K562 (cell line): Measurements from ENCODE around the gene AK2. TPM values are rescaled to one million over a fixed set of nuclear protein-coding genes. Genes with fewer than 3 reads are reported as not detected.
"Not testable (repeated sequence)": the region's sequence is repeated elsewhere in the genome, so short reads cannot be mapped to it uniquely, and the experiment has no call there.

Experiments
- ATAC-seq: fragments of 200-7000 bp; cut with Tn5 transposase; 3 replicates; pipeline ENCODE4 v1.9.1; 2020; ENCODE audit warnings: moderate library complexity
- BruUV-seq: library from RNA; stranded (reverse); fragments of 400-500 nt; replicated peaks from 2 replicates; lab custom pipeline; 2021; lab: Mats Ljungman, UMichigan
- CTCF ChIA-PET: fragments of 300-600 bp; formaldehyde crosslinking; extraction: SDS; loops from one replicate; lab custom pipeline; 2021; ENCODE audit warnings: low intra/inter-chr PET ratio; lab: Yijun Ruan, JAX
- POLR2A ChIA-PET: fragments of 300-600, 350-650 bp; sonication (Branson Sonifier 250); formaldehyde crosslinking; extraction: SDS; loops from one replicate; lab custom pipeline; 2021; ENCODE audit warnings: antibody characterized with exemption, inconsistent platforms; lab: Yijun Ruan, JAX
- DNase-seq, 4 experiments: peaks; one replicate each; pipeline versions ENCODE4 v3.0.0 to v3.0.0-alpha.2; 2011 to 2018; ENCODE audit warnings: low spot score in 3 of 4, mixed read lengths in 3 of 4; ENCODE audit errors: extremely low read depth in 1 of 4
- FAIRE-seq: peaks from 2 replicates; lab custom pipeline; 2011; peaks lifted over from hg19 to GRCh38; lab: Jason Lieb, UNC
- H2AFZ ChIP-seq: 2 replicates; pipeline ENCODE4 v1.6.0; 2011; ENCODE audit warnings: low read depth, low read length, control low read depth, inconsistent platforms
- H3K27ac ChIP-seq: fragments of 200-600 bp; 3 replicates; pipeline ENCODE4 v1.8.0; 2011; ENCODE audit warnings: low read depth, mild to moderate bottlenecking, control low read depth, inconsistent platforms, low read length, moderate library complexity, mixed read lengths; ENCODE audit errors: extremely low read depth
- H3K27me3 ChIP-seq, 2 experiments: fragments of 300-600 bp in 1 of 2; 2 replicates in 1 of 2; 3 replicates in 1 of 2; pipeline versions ENCODE4 v1.6.0 to v1.8.0; 2011; ENCODE audit warnings: inconsistent platforms in 2 of 2, low read length in 2 of 2, mild to moderate bottlenecking in 1 of 2, mixed read lengths in 1 of 2, moderate library complexity in 1 of 2; ENCODE audit not compliant: control insufficient read depth in 2 of 2, insufficient read depth in 2 of 2
- H3K36me3 ChIP-seq: fragments of 300-600 bp; 3 replicates; pipeline ENCODE4 v1.8.0; 2011; ENCODE audit warnings: mild to moderate bottlenecking, low read length, inconsistent platforms; ENCODE audit not compliant: control insufficient read depth, insufficient read depth
- H3K4me1 ChIP-seq, 2 experiments: fragments of 200-600 bp in 1 of 2; replicated peaks in 1 of 2; 2 replicates in 1 of 2; 3 replicates in 1 of 2; pipeline versions ENCODE4 v1.5.1 to v1.8.0; 2011; ENCODE audit warnings: inconsistent platforms in 2 of 2, low read length in 2 of 2, mild to moderate bottlenecking in 1 of 2, mixed read lengths in 1 of 2, moderate library complexity in 1 of 2; ENCODE audit not compliant: control insufficient read depth in 2 of 2, insufficient read depth in 2 of 2
- H3K4me2 ChIP-seq: 2 replicates; pipeline ENCODE4 v1.6.1; 2011; ENCODE audit warnings: low read length, control low read depth, inconsistent platforms, mixed read lengths; ENCODE audit not compliant: insufficient read depth
- H3K4me3 ChIP-seq: fragments of 200-600 bp; sonication (generic), shearing (Covaris generic); 2 replicates; pipeline ENCODE4 v1.5.1; 2016; ENCODE audit warnings: control low read depth, inconsistent platforms
- H3K79me2 ChIP-seq: fragments of 200-600 bp; 3 replicates; pipeline ENCODE4 v1.8.0; 2011; ENCODE audit warnings: low read length, inconsistent platforms; ENCODE audit not compliant: control insufficient read depth, insufficient read depth
- H3K9ac ChIP-seq, 2 experiments: 2 replicates each; pipeline versions ENCODE4 v1.6.0 to v1.6.1; 2011; ENCODE audit warnings: low read depth in 2 of 2, low read length in 2 of 2, control low read depth in 1 of 2, inconsistent platforms in 1 of 2, mild to moderate bottlenecking in 1 of 2, mixed read lengths in 1 of 2; ENCODE audit not compliant: insufficient read depth in 1 of 2
- H3K9me1 ChIP-seq: one replicate; pipeline ENCODE4 v1.6.0; 2011; ENCODE audit warnings: inconsistent platforms, mild to moderate bottlenecking, low read length, moderate library complexity; ENCODE audit not compliant: control insufficient read depth, insufficient read depth
- H3K9me3 ChIP-seq: replicated peaks from 2 replicates; pipeline ENCODE4 v1.5.1; 2011; ENCODE audit warnings: low read depth, low read length, inconsistent platforms; ENCODE audit not compliant: control insufficient read depth, insufficient read depth
- H4K20me1 ChIP-seq: replicated peaks from 2 replicates; pipeline ENCODE4 v1.6.1; 2011; ENCODE audit warnings: low read length, inconsistent platforms, mixed read lengths; ENCODE audit not compliant: control insufficient read depth, insufficient read depth
- ARID1B ChIP-seq: fragments of 450-650 bp; IDR thresholded peaks from 2 replicates; pipeline ENCODE4 v1.6.1; 2016; ENCODE audit warnings: antibody characterized with exemption, mild to moderate bottlenecking, inconsistent platforms
- BMI1 ChIP-seq: fragments of 150-350 bp; IDR thresholded peaks from 2 replicates; pipeline ENCODE4 v1.6.1; 2014; ENCODE audit warnings: low read length
- ELF2 ChIP-seq: fragments of 250-450 bp; sonication (Bioruptor Pico); IDR thresholded peaks from 2 replicates; pipeline ENCODE4 v1.5.0; 2021; ENCODE audit warnings: mild to moderate bottlenecking
- WGBS: fragments of 100-300 bp; shearing (Covaris generic); methylation state at CpG from one replicate; pipeline ENCODE4 v1.1.6; 2016; ENCODE audit warnings: low coverage, mixed read lengths; ENCODE audit not compliant: insufficient coverage; ENCODE audit errors: missing lambda C conversion rate; 5-methylcytosine and 5-hydroxymethylcytosine counted together
- in situ Hi-C: fragments of 300-500 bp; cut with MboI; formaldehyde crosslinking; loops from 4 replicates; pipeline ENCODE4 v1.15.0; 2018; ENCODE audit warnings: inconsistent platforms, mixed read lengths
- intact Hi-C: fragments of 100-400 bp; cut with micrococcal nuclease; formaldehyde crosslinking; loops from 2 replicates; pipeline ENCODE4 v1.14.2; 2022
- polyA plus RNA-seq, 8 experiments: library from polyadenylated mRNA; depleted of rRNA in 4 of 8; stranded (reverse) in 5 of 8; unstranded in 3 of 8; fragments of >200 nt; fragmentation: Nextera tagmentation in 2 of 8; fragmentation: Illumina TruSeq in 1 of 8; extraction: Ambion mirVana in 2 of 8; extraction: Trizol in 1 of 8; gene quantifications; 2 replicates each; pipeline versions ENCODE4 v1.2.1 to v1.2.3, GENCODE V29; 2011 to 2014; ENCODE audit warnings: inconsistent platforms in 1 of 8, missing spikeins in 1 of 8
- total RNA-seq, 7 experiments: library from RNA; depleted of rRNA in 6 of 7; stranded (reverse); fragments of >200 nt in 6 of 7; fragmentation: Illumina TruSeq in 2 of 7; extraction: Trizol in 2 of 7; gene quantifications; 2 replicates each; pipeline versions ENCODE4 v1.2.1 to v1.2.3, GENCODE V29; 2011 to 2021; ENCODE audit warnings: low replicate concordance in 1 of 7
- TF ChIP-seq, protein P1 (sequence below): IDR thresholded peaks from 2 replicates; pipeline ENCODE4 v1.6.1; 2016; ENCODE audit warnings: missing genetic modification characterization, missing compliant biosample characterization
- TF ChIP-seq, protein P2 (sequence below): sonication (generic); formaldehyde crosslinking; IDR thresholded peaks from 2 replicates; pipeline ENCODE4 v1.8.1; 2023; ENCODE audit warnings: mild to moderate bottlenecking, missing genetic modification reagents
- TF ChIP-seq, protein P3 (sequence below): fragments of 150-350 bp; IDR thresholded peaks from 2 replicates; pipeline ENCODE4 v1.6.1; 2014; ENCODE audit warnings: low read depth, mild to moderate bottlenecking, low read length, borderline replicate concordance

The AK2 gene
- total and polyA plus RNA-seq, 9 of the 15 experiments (the other 6 are each of a cell fraction or from before 2014, with no cell fraction given), result 105 to 1,050 (median 509) TPM

DNA sequence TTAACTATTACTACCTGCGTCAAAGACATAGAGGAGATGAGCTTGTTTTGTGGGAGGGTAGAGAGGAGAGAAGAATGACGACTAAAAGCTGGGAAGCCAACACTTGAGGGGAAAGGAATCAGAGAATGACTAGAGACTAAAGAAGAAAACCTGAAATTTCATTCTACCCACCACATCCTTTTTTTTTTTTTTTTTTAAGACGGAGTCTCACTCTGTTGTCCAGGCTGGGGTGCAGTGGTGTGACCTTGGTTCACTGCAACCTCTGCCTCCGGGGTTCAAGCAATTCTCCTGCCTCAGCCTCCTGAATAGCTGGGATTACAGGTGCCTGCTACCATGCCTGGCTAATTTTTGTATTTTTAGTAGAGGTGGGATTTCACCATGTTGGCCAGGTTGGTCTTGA, 9.6 kb upstream of the AK2 start:
- H3K36me3 ChIP-seq, H4K20me1 ChIP-seq, intact Hi-C loops, H3K9ac ChIP-seq, H3K9me1 ChIP-seq, FAIRE-seq, H2AFZ ChIP-seq, H3K27ac ChIP-seq, H3K4me3 ChIP-seq, BruUV-seq: not testable (repeated sequence)
- POLR2A ChIA-PET, result interaction anchor here (0.5 to 1.8 kb wide), 8 partner anchors 9 to 1972 kb away, joined by 3 to 9 read pairs (median 4); no protein-coding TSS in a partner anchor
- TF ChIP-seq, protein P1, sequence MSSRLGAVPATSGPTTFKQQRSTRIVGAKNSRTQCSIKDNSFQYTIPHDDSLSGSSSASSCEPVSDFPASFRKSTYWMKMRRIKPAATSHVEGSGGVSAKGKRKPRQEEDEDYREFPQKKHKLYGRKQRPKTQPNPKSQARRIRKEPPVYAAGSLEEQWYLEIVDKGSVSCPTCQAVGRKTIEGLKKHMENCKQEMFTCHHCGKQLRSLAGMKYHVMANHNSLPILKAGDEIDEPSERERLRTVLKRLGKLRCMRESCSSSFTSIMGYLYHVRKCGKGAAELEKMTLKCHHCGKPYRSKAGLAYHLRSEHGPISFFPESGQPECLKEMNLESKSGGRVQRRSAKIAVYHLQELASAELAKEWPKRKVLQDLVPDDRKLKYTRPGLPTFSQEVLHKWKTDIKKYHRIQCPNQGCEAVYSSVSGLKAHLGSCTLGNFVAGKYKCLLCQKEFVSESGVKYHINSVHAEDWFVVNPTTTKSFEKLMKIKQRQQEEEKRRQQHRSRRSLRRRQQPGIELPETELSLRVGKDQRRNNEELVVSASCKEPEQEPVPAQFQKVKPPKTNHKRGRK (tag), result peak; percentile 62; the same call in 1 of the 2 replicates
- TF ChIP-seq ELF2, result 0 out of 2 replicates have a peak, but pooled peaks have one; percentile 30
- TF ChIP-seq, all 486 proteins: peak for 2; not testable (repeated sequence) for 484
- 42% methylated on average over 3 of the region's 4 CpGs for WGBS
- H3K9me3 ChIP-seq, in situ Hi-C loops, ATAC-seq, DNase-seq, H3K4me2 ChIP-seq, H3K27me3 ChIP-seq, H3K79me2 ChIP-seq, CTCF ChIA-PET: not testable (repeated sequence)
- H3K4me1 ChIP-seq, result peaks cover 0 to 13% of the 10 kb centered on the region in 2 experiments; a peak in 3 of 5 replicates

DNA sequence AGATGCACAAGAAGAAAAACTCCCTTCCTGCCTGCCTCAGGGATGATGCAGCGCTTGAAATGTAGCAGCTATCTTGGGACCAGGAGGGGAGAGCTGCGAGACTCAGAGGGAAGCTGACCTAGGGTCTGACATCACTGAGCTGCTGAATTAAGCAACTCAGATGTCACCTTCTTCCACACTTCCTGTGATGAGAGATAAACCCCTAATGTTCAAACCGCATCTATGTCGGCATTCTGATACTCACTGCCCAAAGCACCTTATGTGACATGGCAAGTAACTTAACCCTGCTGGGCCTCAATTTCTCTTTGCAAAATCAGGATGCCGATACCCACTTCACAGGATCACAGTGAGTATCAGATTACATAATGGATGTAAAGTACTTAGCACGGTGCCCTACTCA, 9.1 kb upstream of the AK2 start:
- in situ Hi-C loops, result no loop called here
- intact Hi-C loops, result no loop called here
- Histone ChIP-seq H3K4me1 (peaks cover 0 to 13% of the 10 kb centered on the region in 2 experiments; a peak in 3 of 5 replicates), H3K79me2 (no peaks in the 10 kb centered on the region), H3K4me3 (no peak overlapping the region), H3K9me3 (no peaks in the 10 kb centered on the region), H3K36me3 (no peaks in the 10 kb centered on the region), H2AFZ (no peak overlapping the region), H3K9ac (no peak overlapping the region), H3K27ac (no peak overlapping the region), H4K20me1 (no peaks in the 10 kb centered on the region), H3K27me3 (no peaks in the 10 kb centered on the region; a peak in 1 of 5 replicates), H3K9me1 (no peaks in the 10 kb centered on the region), H3K4me2 (0 out of 2 replicates have a peak overlapping the region, but pooled peaks have one; percentile 12)
- BruUV-seq, result no TSS peak
- WGBS, result 11% methylated on average over 6 of the region's 6 CpGs
- ATAC-seq (peak; percentile 62), DNase-seq (peak in 1 of 4 experiments; percentile 48), FAIRE-seq (no peak)
- ChIA-PET CTCF (no interaction called here), POLR2A (interaction anchor here (0.6 to 1.8 kb wide), 4 partner anchors 11 to 1972 kb away, joined by 3 to 9 read pairs (median 4); no protein-coding TSS in a partner anchor)
- TF ChIP-seq, protein P2, sequence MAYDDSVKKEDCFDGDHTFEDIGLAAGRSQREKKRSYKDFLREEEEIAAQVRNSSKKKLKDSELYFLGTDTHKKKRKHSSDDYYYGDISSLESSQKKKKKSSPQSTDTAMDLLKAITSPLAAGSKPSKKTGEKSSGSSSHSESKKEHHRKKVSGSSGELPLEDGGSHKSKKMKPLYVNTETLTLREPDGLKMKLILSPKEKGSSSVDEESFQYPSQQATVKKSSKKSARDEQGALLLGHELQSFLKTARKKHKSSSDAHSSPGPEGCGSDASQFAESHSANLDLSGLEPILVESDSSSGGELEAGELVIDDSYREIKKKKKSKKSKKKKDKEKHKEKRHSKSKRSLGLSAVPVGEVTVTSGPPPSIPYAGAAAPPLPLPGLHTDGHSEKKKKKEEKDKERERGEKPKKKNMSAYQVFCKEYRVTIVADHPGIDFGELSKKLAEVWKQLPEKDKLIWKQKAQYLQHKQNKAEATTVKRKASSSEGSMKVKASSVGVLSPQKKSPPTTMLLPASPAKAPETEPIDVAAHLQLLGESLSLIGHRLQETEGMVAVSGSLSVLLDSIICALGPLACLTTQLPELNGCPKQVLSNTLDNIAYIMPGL (CRISPR knock-in tag), result no peak
- TF ChIP-seq, protein P3, sequence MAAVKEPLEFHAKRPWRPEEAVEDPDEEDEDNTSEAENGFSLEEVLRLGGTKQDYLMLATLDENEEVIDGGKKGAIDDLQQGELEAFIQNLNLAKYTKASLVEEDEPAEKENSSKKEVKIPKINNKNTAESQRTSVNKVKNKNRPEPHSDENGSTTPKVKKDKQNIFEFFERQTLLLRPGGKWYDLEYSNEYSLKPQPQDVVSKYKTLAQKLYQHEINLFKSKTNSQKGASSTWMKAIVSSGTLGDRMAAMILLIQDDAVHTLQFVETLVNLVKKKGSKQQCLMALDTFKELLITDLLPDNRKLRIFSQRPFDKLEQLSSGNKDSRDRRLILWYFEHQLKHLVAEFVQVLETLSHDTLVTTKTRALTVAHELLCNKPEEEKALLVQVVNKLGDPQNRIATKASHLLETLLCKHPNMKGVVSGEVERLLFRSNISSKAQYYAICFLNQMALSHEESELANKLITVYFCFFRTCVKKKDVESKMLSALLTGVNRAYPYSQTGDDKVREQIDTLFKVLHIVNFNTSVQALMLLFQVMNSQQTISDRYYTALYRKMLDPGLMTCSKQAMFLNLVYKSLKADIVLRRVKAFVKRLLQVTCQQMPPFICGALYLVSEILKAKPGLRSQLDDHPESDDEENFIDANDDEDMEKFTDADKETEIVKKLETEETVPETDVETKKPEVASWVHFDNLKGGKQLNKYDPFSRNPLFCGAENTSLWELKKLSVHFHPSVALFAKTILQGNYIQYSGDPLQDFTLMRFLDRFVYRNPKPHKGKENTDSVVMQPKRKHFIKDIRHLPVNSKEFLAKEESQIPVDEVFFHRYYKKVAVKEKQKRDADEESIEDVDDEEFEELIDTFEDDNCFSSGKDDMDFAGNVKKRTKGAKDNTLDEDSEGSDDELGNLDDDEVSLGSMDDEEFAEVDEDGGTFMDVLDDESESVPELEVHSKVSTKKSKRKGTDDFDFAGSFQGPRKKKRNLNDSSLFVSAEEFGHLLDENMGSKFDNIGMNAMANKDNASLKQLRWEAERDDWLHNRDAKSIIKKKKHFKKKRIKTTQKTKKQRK, result no peak
- peak; percentile 47; the same call in 1 of the 2 replicates for TF ChIP-seq ARID1B
- no peak for TF ChIP-seq BMI1
